Measurements from ENCODE around the gene SLC25A19. TPM values are rescaled to one million over a fixed set of nuclear protein-coding genes. Genes with fewer than 3 reads are reported as not detected.

Gene SLC25A19
- total and polyA plus RNA-seq, 2 experiments from 2014 or later: 6.2 to 6.7 TPM

DNA sequence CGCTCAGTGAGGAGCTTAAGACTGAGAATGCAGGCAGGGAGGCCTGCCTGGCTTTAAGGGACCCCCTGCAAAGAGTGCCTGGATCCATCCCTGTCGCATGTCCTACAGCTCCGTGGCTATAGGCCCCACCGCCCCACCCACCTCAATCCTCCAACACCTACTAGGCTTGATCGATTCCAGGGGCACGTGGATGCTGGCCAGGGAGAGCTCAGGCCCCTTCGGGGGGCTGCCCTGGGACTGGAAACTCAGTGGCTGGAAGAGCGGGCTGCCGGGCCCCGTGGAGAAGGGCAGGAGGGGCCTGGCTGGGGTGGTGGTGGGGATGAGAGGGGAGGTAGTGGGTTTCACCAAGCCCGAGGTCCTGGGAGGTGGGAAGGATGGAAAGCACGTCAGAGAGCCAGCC is 50.0 kb downstream of the SLC25A19 start:
- TF ChIP-seq EZH2phosphoT487 (IDR thresholded peaks at IDR 0.05; ENCODE audit: insufficient read depth, low read depth) (no peak), EZH2 (IDR thresholded peaks at IDR 0.05; ENCODE audit: insufficient read depth, poor library complexity, severe bottlenecking) (no peak)
- 84 to 86% methylated on average over 9 to 12 of the region's 12 CpGs for WGBS, 2 experiments (ENCODE audit: low coverage in 1 of 2, low lambda C conversion rate in 2 of 2, missing lambda C conversion rate in 2 of 2)
- DNase-seq: no peak
- H3K27me3 ChIP-seq (replicated peaks; ENCODE audit: insufficient read depth): no peaks in the 10 kb centered on the region
- H3K4me1 ChIP-seq (ENCODE audit: insufficient read depth): 0 out of 2 replicates have a peak, but pooled peaks cover 3% of the 10 kb centered on the region
- H3F3A ChIP-seq (ENCODE audit: insufficient read depth): peaks cover 32% of the 10 kb centered on the region
- H3K27ac ChIP-seq: no peak overlapping the region
- no peaks in the 10 kb centered on the region for H3K9me3 ChIP-seq (ENCODE audit: low read depth)
- no peak overlapping the region for H3K4me2 ChIP-seq (ENCODE audit: unreplicated experiment)
- H3K9me2 ChIP-seq (ENCODE audit: insufficient read depth): no peaks in the 10 kb centered on the region
- in situ Hi-C loops (cut with MboI): no loop called here
- no peak overlapping the region for H3K4me3 ChIP-seq
- no peaks in the 10 kb centered on the region for H4K20me1 ChIP-seq (ENCODE audit: insufficient read depth)
- H3K36me3 ChIP-seq (ENCODE audit: low read depth): peaks cover 19% of the 10 kb centered on the region; the same call in 1 of the 2 replicates
- no peak overlapping the region for H3K9ac ChIP-seq
- no peaks in the 10 kb centered on the region for H3K79me2 ChIP-seq (ENCODE audit: insufficient read depth)
- H2AFZ ChIP-seq: no peak overlapping the region

- Histone ChIP-seq H3K4me3 (no peak overlapping the region), H3F3A (ENCODE audit: insufficient read depth) (peaks cover 33% of the 10 kb centered on the region), H3K4me1 (ENCODE audit: insufficient read depth) (0 out of 2 replicates have a peak, but pooled peaks cover 3% of the 10 kb centered on the region), H3K36me3 (ENCODE audit: low read depth) (peaks cover 19% of the 10 kb centered on the region; the same call in 1 of the 2 replicates), H3K27ac (no peak overlapping the region), H3K9me2 (ENCODE audit: insufficient read depth) (no peaks in the 10 kb centered on the region), H3K27me3 (replicated peaks; ENCODE audit: insufficient read depth) (no peaks in the 10 kb centered on the region), H4K20me1 (ENCODE audit: insufficient read depth) (no peaks in the 10 kb centered on the region), H2AFZ (no peak overlapping the region), H3K4me2 (ENCODE audit: unreplicated experiment) (no peak overlapping the region), H3K9ac (no peak overlapping the region), H3K79me2 (ENCODE audit: insufficient read depth) (no peaks in the 10 kb centered on the region), H3K9me3 (ENCODE audit: low read depth) (no peaks in the 10 kb centered on the region)
- 31 to 45% methylated on average over 13 of the region's 13 CpGs for WGBS, 2 experiments (ENCODE audit: low coverage in 1 of 2, low lambda C conversion rate in 2 of 2, missing lambda C conversion rate in 2 of 2)
- in situ Hi-C loops (cut with MboI): no loop called here
- peak; percentile 81 for DNase-seq
- TF ChIP-seq EZH2phosphoT487 (IDR thresholded peaks at IDR 0.05; ENCODE audit: insufficient read depth, low read depth) (no peak), EZH2 (IDR thresholded peaks at IDR 0.05; ENCODE audit: insufficient read depth, poor library complexity, severe bottlenecking) (no peak)
Observed at GRCh38 chr17:75238684-75239191, 50.5 kb downstream of the SLC25A19 start.

- 93 to 97% methylated on average over 9 to 11 of the region's 11 CpGs for WGBS, 2 experiments (ENCODE audit: low coverage in 1 of 2, low lambda C conversion rate in 2 of 2, missing lambda C conversion rate in 2 of 2)
- no peaks in the 10 kb centered on the region for H3K9me2 ChIP-seq (ENCODE audit: insufficient read depth)
- no peaks in the 10 kb centered on the region for H3K9me3 ChIP-seq (ENCODE audit: low read depth)
- DNase-seq: no peak
- no peak overlapping the region for H3K4me2 ChIP-seq (ENCODE audit: unreplicated experiment)
- H3K27ac ChIP-seq: no peak overlapping the region
- 0 out of 2 replicates have a peak, but pooled peaks cover 3% of the 10 kb centered on the region for H3K4me1 ChIP-seq (ENCODE audit: insufficient read depth)
- no peak overlapping the region for H3K4me3 ChIP-seq
- peaks cover 33% of the 10 kb centered on the region for H3F3A ChIP-seq (ENCODE audit: insufficient read depth)
- H2AFZ ChIP-seq: no peak overlapping the region
- peaks cover 19% of the 10 kb centered on the region; the same call in 1 of the 2 replicates for H3K36me3 ChIP-seq (ENCODE audit: low read depth)
- H3K9ac ChIP-seq: no peak overlapping the region
- in situ Hi-C loops (cut with MboI): no loop called here
- no peaks in the 10 kb centered on the region for H4K20me1 ChIP-seq (ENCODE audit: insufficient read depth)
- H3K27me3 ChIP-seq (replicated peaks; ENCODE audit: insufficient read depth): no peaks in the 10 kb centered on the region
- H3K79me2 ChIP-seq (ENCODE audit: insufficient read depth): no peaks in the 10 kb centered on the region
- TF ChIP-seq EZH2phosphoT487 (IDR thresholded peaks at IDR 0.05; ENCODE audit: insufficient read depth, low read depth) (no peak), EZH2 (IDR thresholded peaks at IDR 0.05; ENCODE audit: insufficient read depth, poor library complexity, severe bottlenecking) (no peak)
Observed at GRCh38 chr17:75238020-75238580, 51.1 kb downstream of the SLC25A19 start.

DNA sequence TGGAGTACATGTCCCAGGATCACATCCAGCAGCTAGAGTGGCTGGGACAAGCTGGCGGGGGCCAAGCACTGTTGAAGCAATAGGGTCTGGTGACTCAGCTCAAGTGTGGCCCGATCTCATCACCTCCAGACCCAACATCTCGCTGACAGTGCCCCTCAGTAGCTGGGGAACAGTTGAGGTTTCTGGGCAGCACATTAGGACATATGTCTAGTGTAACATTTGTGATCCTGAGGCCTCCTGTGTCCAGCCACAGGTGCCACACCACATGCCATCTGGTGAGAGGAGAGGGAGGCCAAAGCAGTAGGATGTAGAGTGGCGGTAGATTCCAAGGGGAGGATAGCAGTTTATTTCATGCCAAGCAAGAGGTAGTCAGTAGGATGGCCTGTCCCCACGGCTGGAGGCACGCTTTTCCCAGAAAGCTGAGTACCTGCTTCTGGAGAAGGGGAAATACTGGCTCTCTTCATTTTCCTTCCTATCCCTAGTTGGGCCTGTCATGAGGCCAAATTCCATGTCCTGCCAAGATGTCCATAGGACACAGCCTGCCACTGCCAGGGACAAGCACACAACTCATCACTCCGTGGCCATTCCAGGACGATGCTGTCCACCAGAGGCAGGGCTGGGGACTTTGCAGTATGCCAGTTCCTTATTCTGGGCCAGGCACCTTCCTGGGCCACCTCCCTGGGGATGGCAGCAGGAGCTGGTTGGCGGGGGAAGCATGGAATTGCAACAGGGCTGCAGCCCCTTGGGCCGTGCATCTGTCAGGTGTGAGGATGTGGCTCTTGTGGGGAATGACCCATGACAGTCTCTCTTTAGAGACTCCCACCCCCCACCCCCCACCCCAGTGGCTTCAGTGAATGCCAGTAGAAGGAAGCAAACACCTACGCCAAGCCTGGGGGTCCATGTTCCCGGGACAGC is 51.9 kb downstream of the SLC25A19 start:
- no peak overlapping the region for H3K9ac ChIP-seq
- no peaks in the 10 kb centered on the region for H3K79me2 ChIP-seq (ENCODE audit: insufficient read depth)
- no peak overlapping the region for H2AFZ ChIP-seq
- in situ Hi-C loops (cut with MboI): no loop called here
- H3K27ac ChIP-seq: no peak overlapping the region
- no peak overlapping the region for H3K4me2 ChIP-seq (ENCODE audit: unreplicated experiment)
- 63 to 67% methylated on average over 11 to 12 of the region's 12 CpGs for WGBS, 2 experiments (ENCODE audit: low coverage in 1 of 2, low lambda C conversion rate in 2 of 2, missing lambda C conversion rate in 2 of 2)
- H3K36me3 ChIP-seq (ENCODE audit: low read depth): peaks cover 19% of the 10 kb centered on the region; the same call in 1 of the 2 replicates
- TF ChIP-seq EZH2phosphoT487 (IDR thresholded peaks at IDR 0.05; ENCODE audit: insufficient read depth, low read depth) (no peak), EZH2 (IDR thresholded peaks at IDR 0.05; ENCODE audit: insufficient read depth, poor library complexity, severe bottlenecking) (no peak)
- no peak overlapping the region for H3K4me3 ChIP-seq
- no peaks in the 10 kb centered on the region for H4K20me1 ChIP-seq (ENCODE audit: insufficient read depth)
- 0 out of 2 replicates have a peak, but pooled peaks cover 3% of the 10 kb centered on the region for H3K4me1 ChIP-seq (ENCODE audit: insufficient read depth)
- H3K9me2 ChIP-seq (ENCODE audit: insufficient read depth): no peaks in the 10 kb centered on the region
- peaks cover 33% of the 10 kb centered on the region for H3F3A ChIP-seq (ENCODE audit: insufficient read depth)
- no peak for DNase-seq
- no peaks in the 10 kb centered on the region for H3K27me3 ChIP-seq (replicated peaks; ENCODE audit: insufficient read depth)
- no peaks in the 10 kb centered on the region for H3K9me3 ChIP-seq (ENCODE audit: low read depth)
